NCI-H2196 (cell line): Measurements from ENCODE around the gene SAMD4A.
"Not testable (repeated sequence)": the region's sequence is repeated elsewhere in the genome, so short reads cannot be mapped to it uniquely, and the experiment has no call there.

Experiments used
- DNase-seq: peaks from one replicate; lab custom pipeline; 2025; ENCODE audit not compliant: unreplicated experiment; lab: John Stamatoyannopoulos, UW

SAMD4A gene

DNA sequence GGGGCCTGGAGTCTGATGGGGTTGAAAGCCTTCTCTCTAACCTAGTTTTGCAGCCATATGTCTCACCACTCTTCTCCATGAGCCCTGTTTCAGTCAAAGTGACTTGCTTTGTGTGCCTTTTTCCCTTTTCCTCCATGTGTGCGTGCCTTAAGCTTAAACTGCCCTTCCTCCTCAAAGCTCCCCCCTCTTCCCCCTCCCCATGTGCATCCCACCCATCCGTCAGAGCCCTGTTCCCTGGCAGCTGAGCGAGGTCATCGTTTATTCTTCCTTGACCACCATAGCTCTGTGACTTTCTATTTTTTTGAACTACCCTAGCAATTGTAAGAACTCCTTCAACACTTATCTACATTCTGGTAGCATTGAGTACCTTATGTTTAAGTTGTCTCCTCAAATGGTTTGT is 24.9 kb downstream of the SAMD4A start:
- DNase-seq, result no peak

DNA sequence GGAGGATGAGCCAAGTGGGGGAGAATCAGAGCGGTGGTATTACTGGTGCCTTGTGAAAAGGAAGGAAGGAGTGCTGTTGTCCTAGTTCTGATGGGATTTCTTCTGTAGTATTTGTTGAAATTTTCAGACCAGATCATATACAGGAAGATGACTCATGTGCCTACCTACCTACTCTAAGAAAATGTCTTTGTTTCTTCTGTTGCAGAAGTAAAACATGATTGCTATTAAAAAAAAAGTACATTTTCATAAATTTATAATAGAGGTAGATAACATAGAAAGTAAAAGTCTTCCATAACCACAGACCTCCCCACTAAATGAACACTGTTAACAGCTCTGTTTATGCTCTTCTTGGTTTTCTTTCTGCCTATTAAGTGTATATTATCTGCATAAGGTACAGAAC is 26.9 kb downstream of the SAMD4A start:
- DNase-seq, result no peak

DNA sequence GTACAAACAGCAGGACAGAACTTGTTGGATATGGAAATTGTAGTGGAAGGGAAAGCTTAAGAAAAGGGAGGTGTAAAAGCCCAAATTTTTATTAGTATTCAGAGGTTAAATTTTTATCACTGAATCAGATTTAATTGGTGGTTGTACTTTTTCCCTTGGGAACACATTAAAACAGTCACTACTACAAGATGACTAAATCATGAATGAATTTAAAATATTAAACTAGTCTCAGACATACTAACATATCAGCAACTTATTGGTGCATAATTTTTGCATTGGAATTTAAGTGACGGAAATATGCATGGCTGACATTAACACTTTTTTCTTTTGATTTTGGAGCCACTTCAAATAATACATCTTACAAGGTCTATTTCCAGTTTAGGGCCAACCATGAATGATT is 27.6 kb downstream of the SAMD4A start:
- DNase-seq, result no peak

GRCh38 chr14:54597795-54598443 is 31.0 kb downstream of the SAMD4A start:
- DNase-seq, result no peak

GRCh38 chr14:54599966-54600716 is 33.2 kb downstream of the SAMD4A start:
- no peak for DNase-seq

DNA sequence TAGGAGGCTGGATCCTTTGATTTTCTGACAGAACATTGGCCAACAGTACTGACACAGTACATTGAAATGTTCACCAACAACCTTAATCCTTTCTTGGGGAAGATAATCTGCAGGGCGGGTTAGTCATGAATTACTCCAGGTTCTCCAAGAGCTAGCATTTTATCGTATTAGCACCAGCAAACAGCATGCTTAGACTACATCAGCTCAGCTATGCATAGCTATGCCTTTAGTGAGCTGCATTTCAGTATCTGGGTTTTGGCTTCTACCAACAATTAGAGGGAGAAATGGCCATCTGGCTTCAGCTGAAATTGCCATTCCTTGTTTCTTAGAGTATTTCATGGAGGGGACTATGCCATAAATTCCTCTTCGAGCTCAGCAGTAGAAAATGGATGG is 33.8 kb downstream of the SAMD4A start:
- no peak for DNase-seq

DNA sequence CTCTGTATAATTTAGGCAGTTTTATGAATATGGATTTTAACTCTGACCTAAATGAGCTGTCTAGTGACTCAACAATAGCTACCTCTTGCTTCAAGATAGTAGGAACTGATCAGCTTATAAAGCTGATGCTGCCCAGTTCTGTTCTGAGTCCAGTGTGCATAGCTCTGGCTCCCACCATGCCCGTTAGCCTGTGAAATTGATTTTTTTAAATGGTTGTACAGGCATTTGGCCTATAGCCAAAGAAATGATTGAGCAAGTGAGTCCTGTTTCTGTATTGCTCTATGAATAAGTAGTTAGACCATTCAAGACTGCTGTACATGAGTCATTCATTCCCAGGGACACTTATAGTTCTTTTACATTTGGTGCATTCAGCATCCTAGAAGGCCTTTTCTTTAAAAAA is 36.4 kb downstream of the SAMD4A start:
- DNase-seq, result no peak

DNA sequence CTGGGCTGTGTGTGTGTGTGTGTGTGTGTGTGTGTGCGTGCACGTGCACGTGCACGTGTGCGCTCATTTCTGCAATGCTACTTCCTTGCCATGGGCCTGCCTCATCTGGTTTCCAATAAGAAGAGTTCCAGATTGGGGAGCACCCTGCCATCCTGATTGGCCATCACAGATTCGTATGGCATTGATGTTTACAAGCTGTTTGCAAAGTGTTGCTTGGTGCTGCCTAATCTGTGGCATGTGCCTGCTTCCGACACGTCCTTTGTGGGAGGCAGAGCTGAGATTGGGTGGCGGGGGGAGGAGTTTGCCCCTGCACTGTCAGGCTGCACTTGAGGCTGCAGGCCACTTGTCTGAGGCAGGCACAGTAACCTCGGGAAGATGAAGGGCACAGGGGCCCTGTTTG is 39.2 kb downstream of the SAMD4A start:
- DNase-seq, result no peak

DNA sequence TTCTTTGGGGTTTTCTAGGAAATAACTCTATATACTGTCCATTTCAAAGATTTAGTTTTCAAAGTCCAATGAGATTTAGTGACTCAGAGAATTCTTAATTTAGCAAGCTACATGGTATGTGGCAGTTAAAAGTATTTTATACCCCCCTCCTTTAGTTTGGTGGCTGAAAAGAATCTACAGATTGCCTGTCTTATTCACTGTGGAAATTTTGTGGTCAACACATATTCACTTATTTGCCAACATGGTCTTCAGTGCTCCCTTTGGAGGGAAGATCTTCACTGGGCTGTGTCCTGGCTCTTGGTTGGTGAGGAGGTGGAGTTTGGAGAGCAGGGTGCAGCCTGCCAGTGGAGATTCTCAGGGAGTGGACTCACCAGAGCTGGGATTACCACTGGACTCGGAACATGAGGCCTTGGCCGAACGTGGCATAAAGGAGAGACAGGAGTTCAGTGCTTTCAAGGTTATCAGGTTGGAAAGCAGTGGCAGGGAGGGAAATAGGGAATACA is 39.8 kb downstream of the SAMD4A start:
- DNase-seq, result no peak

- no peak for DNase-seq
Observed at GRCh38 chr14:54609576-54609975, 42.6 kb downstream of the SAMD4A start.

- DNase-seq, result no peak
Observed at GRCh38 chr14:54610051-54610977, 43.4 kb downstream of the SAMD4A start.

DNA sequence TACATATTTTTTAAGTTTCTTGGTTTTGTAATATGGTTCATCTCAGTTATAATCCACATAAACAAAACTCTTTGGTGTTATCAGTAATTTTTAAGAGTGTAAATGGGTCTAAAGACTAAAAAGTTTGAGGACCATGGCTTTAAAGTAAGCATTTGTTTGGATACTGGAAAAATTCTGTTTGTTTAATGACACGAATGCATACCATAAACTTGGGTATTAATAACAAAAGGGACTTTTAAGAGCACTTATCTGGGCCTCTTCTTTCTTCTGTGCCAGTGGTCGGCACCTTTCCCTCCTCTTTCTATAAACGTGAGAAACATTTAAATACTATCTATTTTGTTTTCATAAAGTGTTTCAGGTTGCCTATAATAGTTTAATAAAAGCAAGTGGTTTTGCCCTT is 47.4 kb downstream of the SAMD4A start:
- no peak for DNase-seq

GRCh38 chr14:54617467-54617866 is 50.5 kb downstream of the SAMD4A start:
- no peak for DNase-seq

DNA sequence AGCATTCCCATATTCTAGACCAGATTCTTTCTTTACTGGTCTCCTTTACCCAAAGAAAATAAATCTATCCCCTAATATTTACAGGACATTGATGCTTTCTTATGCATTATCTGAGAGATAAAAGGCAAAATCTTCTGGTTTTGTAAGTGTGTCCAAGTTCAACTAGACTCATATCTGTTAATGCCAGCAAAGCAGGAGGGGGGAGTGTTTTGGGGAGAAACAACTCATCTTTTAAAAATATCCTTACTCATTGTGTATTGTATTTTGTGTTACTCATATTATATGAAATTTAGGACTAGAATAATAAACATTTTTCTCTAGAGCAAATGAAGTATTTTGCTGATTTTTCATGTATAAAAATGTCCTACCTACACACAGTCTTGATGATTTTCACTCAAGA is 54.8 kb downstream of the SAMD4A start:
- DNase-seq, result no peak

- DNase-seq, result no peak
Observed at GRCh38 chr14:54622192-54622958, 55.4 kb downstream of the SAMD4A start.

- DNase-seq, result no peak
Observed at GRCh38 chr14:54623279-54624004, 56.5 kb downstream of the SAMD4A start.

DNA sequence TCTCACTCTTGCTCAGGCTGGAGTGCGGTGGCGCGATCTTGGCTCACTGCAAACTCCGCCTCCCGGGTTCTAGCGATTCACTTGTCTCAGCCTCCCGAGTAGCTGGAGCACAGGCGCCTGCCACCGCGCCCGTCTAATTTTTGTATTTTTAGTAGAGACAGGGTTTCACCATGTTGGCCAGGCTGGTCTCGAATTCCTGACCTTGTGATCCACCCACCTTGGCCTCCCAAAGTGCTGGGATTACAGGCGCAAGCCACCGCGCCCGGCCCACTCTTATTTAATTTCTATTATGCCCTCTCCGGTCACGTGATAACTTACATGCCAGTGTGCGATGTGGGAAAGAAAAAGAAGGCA is 57.1 kb downstream of the SAMD4A start:
- not testable (repeated sequence) for DNase-seq

DNA sequence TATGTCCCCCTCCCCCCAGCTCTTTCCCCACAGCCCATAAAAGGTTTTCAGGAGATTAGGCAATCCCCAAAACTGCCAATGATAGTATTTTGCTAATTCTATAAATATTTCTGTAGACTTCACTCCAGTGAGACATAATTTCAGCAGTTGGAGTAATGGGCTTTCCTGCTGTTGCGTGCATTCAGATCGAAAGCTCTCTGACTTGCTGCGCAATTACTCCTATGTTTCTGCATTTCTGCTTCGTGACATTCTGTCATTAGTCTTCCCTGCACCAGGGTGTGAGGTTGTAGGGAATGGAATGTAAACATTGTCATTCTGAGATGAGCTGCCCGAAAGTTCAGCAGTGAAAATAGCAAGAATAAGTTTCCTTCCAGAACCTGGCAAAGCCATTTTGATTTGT is 58.2 kb downstream of the SAMD4A start:
- no peak for DNase-seq

DNA sequence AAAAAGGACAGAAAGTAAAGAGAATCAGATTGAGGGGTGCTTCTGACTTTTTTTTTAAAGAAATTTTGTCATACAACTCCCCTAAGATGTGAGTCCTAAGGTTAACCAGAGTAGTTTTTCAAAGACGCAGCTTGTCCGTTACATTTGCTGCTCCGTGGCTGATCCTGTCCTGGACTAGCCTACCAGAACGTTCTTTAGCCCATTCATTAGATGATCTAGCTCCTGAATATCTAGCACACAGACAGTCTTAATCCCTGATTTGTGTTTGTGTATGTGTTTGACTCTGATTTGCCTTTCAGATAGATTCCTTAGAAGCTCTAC is 60.3 kb downstream of the SAMD4A start:
- no peak for DNase-seq

GRCh38 chr14:54627540-54628363 is 60.8 kb downstream of the SAMD4A start:
- no peak for DNase-seq
